Measurements from ENCODE around the gene GNG14.

The GNG14 gene

DNA sequence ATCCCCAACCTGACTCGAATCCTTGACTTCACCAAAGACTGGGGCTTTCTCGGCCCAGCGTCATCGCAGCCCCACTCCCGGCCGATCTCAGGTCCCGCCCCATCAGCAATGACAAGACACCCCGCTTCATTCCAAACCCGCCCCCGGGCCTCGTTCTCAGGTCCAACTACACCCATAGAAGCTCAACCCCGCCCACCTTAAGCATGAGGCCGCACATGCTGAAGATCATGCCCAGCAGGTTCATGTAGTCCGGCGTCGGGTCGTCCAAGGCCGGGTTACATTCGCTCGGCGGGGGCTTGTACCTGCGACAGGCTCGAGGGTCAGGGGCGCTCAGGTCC is 18.9 kb upstream of the GNG14 start:
- Histone ChIP-seq H3K27me3 (replicated peaks) (no peaks in the 10 kb centered on the region), H3K36me3 (replicated peaks) (peaks cover 18% of the 10 kb centered on the region), H3K4me3 (ENCODE audit: low read depth, low read length) (peak overlapping the region; percentile 96), H3K27ac (peak overlapping the region; percentile 96)
- TF ChIP-seq, protein P1, sequence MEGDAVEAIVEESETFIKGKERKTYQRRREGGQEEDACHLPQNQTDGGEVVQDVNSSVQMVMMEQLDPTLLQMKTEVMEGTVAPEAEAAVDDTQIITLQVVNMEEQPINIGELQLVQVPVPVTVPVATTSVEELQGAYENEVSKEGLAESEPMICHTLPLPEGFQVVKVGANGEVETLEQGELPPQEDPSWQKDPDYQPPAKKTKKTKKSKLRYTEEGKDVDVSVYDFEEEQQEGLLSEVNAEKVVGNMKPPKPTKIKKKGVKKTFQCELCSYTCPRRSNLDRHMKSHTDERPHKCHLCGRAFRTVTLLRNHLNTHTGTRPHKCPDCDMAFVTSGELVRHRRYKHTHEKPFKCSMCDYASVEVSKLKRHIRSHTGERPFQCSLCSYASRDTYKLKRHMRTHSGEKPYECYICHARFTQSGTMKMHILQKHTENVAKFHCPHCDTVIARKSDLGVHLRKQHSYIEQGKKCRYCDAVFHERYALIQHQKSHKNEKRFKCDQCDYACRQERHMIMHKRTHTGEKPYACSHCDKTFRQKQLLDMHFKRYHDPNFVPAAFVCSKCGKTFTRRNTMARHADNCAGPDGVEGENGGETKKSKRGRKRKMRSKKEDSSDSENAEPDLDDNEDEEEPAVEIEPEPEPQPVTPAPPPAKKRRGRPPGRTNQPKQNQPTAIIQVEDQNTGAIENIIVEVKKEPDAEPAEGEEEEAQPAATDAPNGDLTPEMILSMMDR (IDR thresholded peaks at IDR 0.05; ENCODE audit: low read depth, low read length, missing control alignments): no peak
- peak; percentile 60 for DNase-seq
- in situ Hi-C loops (cut with HindIII; ENCODE audit: low pct_ligation_motif_present, low sequenced_read_pairs): no loop called here

DNA sequence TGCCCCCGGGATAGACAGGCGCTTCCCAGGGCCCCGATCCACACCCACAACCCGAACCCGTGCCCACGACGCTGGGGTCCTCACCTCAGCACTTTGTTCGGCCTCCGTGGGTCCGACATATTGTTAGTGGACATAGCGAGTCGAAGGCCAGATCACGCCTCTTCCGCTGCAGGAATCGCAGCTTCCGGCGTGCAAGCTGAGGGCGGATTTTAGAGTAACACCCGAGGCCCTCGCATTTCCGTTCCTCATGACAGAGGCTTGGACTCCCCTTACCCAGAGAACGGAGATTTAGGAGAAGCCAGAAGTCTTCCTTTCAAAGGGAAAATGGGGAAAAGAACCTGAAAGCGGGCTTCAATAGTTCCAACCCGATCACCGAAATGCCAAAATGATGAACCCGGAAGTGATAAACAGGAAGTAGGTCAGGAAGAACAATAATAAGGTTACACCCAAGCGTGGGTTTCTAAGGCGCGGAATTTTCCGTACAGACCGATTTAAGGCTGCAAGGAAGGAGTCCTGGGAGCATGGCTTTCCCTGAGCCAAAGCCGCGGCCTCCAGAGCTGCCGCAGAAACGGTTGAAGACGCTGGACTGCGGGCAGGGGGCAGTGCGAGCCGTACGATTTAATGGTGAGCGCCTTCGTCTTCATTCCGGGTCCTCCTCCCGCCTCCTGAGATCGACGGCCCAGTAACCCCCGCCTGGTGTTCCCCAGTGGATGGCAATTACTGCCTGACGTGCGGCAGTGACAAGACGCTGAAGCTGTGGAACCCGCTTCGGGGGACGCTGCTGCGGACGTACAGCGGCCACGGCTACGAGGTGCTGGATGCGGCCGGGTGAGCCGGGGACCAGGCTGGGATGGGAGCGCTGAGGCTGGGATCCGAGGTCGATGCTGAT is 18.3 kb upstream of the GNG14 start:
- TF ChIP-seq, protein P1 (IDR thresholded peaks at IDR 0.05; ENCODE audit: low read depth, low read length, missing control alignments): peak; percentile 11
- peak; percentile 61 for DNase-seq
- Histone ChIP-seq H3K36me3 (replicated peaks) (peaks cover 23% of the 10 kb centered on the region), H3K27me3 (replicated peaks) (no peaks in the 10 kb centered on the region), H3K4me3 (ENCODE audit: low read depth, low read length) (peak overlapping the region; percentile 96), H3K27ac (peak overlapping the region; percentile 96)
- in situ Hi-C loops (cut with HindIII; ENCODE audit: low pct_ligation_motif_present, low sequenced_read_pairs): no loop called here

DNA sequence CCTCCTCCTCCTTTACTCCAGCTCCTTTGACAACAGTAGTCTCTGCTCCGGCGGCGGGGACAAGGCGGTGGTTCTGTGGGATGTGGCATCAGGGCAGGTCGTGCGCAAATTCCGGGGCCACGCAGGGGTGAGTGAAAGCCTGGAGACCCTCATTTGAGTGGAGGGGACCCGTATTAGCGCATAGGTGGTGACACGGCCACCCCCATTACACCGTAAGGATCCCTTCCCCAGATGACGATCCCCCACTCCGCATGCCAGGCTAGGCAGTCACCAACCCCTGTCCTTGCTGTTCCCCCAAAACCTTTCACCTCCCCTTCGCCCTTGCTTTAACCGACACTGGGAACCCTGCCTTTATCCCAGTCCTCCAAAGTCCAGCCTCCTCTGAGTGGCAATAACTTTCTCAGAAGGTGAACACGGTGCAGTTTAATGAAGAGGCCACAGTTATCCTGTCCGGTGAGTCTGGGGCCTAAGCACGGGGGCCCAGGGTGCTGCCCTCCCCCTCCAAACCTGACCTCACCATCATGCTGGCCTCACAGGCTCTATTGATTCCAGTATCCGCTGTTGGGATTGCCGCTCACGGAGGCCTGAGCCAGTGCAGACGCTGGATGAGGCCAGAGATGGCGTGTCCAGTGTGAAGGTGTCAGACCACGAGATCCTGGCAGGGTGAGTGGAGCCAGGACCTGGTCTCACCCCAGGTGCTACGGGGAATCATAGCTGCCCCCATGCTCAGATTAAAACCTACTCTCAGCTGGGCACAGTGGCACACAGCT is 17.5 kb upstream of the GNG14 start:
- TF ChIP-seq, protein P1 (IDR thresholded peaks at IDR 0.05; ENCODE audit: low read depth, low read length, missing control alignments): no peak
- Histone ChIP-seq H3K4me3 (ENCODE audit: low read depth, low read length) (peak overlapping the region; percentile 96), H3K27me3 (replicated peaks) (no peaks in the 10 kb centered on the region), H3K27ac (no peak overlapping the region), H3K36me3 (replicated peaks) (peaks cover 26% of the 10 kb centered on the region)
- DNase-seq: no peak
- in situ Hi-C loops (cut with HindIII; ENCODE audit: low pct_ligation_motif_present, low sequenced_read_pairs): no loop called here

DNA sequence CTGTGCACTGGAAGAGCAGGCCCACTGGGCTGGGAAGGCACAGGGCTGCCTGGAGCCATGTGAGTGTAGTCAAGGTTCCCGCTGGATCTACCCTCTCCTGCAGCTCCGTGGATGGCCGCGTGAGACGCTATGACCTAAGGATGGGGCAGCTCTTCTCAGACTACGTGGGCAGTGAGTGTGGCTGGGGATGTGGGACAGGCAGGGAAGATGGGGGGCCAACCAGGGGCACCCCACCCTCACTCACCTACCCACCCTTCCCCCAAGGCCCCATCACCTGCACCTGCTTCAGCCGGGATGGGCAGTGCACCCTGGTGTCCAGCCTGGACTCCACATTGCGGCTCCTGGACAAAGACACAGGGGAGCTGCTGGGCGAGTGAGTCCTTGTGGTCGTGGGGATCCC is 15.1 kb upstream of the GNG14 start:
- no peak for DNase-seq
- no peak overlapping the region for H3K4me3 ChIP-seq (ENCODE audit: low read depth, low read length)
- H3K27ac ChIP-seq: no peak overlapping the region
- TF ChIP-seq, protein P1 (IDR thresholded peaks at IDR 0.05; ENCODE audit: low read depth, low read length, missing control alignments): no peak
- in situ Hi-C loops (cut with HindIII; ENCODE audit: low pct_ligation_motif_present, low sequenced_read_pairs): no loop called here
- H3K36me3 ChIP-seq (replicated peaks): peaks cover 42% of the 10 kb centered on the region
- H3K27me3 ChIP-seq (replicated peaks): no peaks in the 10 kb centered on the region

DNA sequence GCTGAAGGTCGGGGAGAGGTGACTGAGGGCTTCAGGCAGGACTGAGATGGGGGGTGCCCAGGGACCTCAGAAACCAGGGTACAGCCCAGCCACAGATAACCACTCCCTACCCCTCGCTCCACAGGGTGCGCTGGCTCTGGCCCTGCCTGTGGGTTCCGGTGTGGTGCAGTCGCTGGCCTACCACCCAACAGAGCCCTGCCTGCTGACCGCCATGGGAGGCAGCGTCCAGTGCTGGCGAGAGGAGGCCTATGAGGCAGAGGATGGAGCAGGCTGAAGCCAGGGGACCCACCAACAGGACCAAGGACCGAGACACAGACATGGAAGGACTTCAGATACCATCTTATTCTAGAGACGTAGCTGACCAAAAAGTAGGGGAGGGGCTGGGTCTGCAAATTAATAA is 12.4 kb upstream of the GNG14 start:
- no peak overlapping the region for H3K4me3 ChIP-seq (ENCODE audit: low read depth, low read length)
- H3K27ac ChIP-seq: no peak overlapping the region
- in situ Hi-C loops (cut with HindIII; ENCODE audit: low pct_ligation_motif_present, low sequenced_read_pairs): no loop called here
- no peaks in the 10 kb centered on the region for H3K27me3 ChIP-seq (replicated peaks)
- no peak for DNase-seq
- peaks cover 53% of the 10 kb centered on the region for H3K36me3 ChIP-seq (replicated peaks)
- TF ChIP-seq, protein P1 (IDR thresholded peaks at IDR 0.05; ENCODE audit: low read depth, low read length, missing control alignments): no peak
